DOHH2 (cell line): ENCODE results near the gene CTAGE9.

Experiments used
- H3F3A ChIP-seq: fragments of 200-600 bp; sonication (generic), shearing (Covaris generic); 2 replicates; pipeline ENCODE4 v1.6.0; 2016; ENCODE audit warnings: antibody characterized with exemption, mild to moderate bottlenecking; ENCODE audit not compliant: control insufficient read depth, insufficient read depth
- H3K27ac ChIP-seq: fragments of 200-600 bp; sonication (generic); 2 replicates; pipeline ENCODE4 v1.5.1; 2014; ENCODE audit warnings: low read depth, mild to moderate bottlenecking, low read length, moderate library complexity
- H3K27me3 ChIP-seq: fragments of 200-600 bp; sonication (generic); 2 replicates; pipeline ENCODE4 v1.6.1; 2014; ENCODE audit warnings: mild to moderate bottlenecking, low read length, mixed read lengths; ENCODE audit not compliant: control insufficient read depth
- H3K36me3 ChIP-seq: fragments of 200-600 bp; sonication (generic); 2 replicates; pipeline ENCODE4 v1.6.1; 2014; ENCODE audit warnings: mild to moderate bottlenecking, low read length, moderate library complexity, mixed read lengths; ENCODE audit not compliant: control insufficient read depth
- H3K4me1 ChIP-seq: fragments of 200-600 bp; sonication (generic); 2 replicates; pipeline ENCODE4 v1.6.1; 2014; ENCODE audit warnings: mild to moderate bottlenecking, low read length, mixed read lengths; ENCODE audit not compliant: control insufficient read depth
- H3K4me2 ChIP-seq: fragments of 200-600 bp; sonication (generic); 2 replicates; pipeline ENCODE4 v1.6.0; 2014; ENCODE audit warnings: mild to moderate bottlenecking, low read length, moderate library complexity
- H3K4me3 ChIP-seq: fragments of 200-600 bp; sonication (generic); 2 replicates; pipeline ENCODE4 v1.5.1; 2014; ENCODE audit warnings: mild to moderate bottlenecking, low read length, mixed read lengths
- H3K79me2 ChIP-seq: fragments of 200-600 bp; sonication (generic); 2 replicates; pipeline ENCODE4 v1.6.1; 2014; ENCODE audit warnings: mild to moderate bottlenecking, low read length, mixed read lengths; ENCODE audit not compliant: control insufficient read depth
- H3K9me2 ChIP-seq: fragments of 200-600 bp; sonication (generic); replicated peaks from 2 replicates; pipeline ENCODE4 v1.6.1; 2014; ENCODE audit warnings: mild to moderate bottlenecking, low read length, mixed read lengths; ENCODE audit not compliant: control insufficient read depth
- H3K9me3 ChIP-seq: fragments of 200-600 bp; sonication (generic); 2 replicates; pipeline ENCODE4 v1.6.1; 2014; ENCODE audit warnings: antibody characterized with exemption, low read length, mixed read lengths; ENCODE audit not compliant: control insufficient read depth, insufficient read depth
- H4K20me1 ChIP-seq: fragments of 200-600 bp; sonication (generic); 2 replicates; pipeline ENCODE4 v1.6.0; 2014; ENCODE audit warnings: low read depth, mild to moderate bottlenecking, antibody characterized with exemption, low read length, moderate library complexity; ENCODE audit not compliant: control insufficient read depth, insufficient read depth
- EZH2phosphoT487 ChIP-seq: fragments of 200-600 bp; sonication (generic); IDR thresholded peaks from 2 replicates; pipeline ENCODE4 v1.6.1; 2017; ENCODE audit warnings: borderline replicate concordance, mild to moderate bottlenecking, antibody characterized with exemption, low read length, moderate library complexity, mixed read lengths
- TF ChIP-seq, protein P1 (sequence below): fragments of 200-600 bp; sonication (generic); IDR thresholded peaks from one replicate; pipeline ENCODE4 v1.5.1; 2014; ENCODE audit warnings: antibody characterized with exemption, mild to moderate bottlenecking, low read depth, low read length; ENCODE audit not compliant: poor library complexity, severe bottlenecking

Gene CTAGE9

DNA sequence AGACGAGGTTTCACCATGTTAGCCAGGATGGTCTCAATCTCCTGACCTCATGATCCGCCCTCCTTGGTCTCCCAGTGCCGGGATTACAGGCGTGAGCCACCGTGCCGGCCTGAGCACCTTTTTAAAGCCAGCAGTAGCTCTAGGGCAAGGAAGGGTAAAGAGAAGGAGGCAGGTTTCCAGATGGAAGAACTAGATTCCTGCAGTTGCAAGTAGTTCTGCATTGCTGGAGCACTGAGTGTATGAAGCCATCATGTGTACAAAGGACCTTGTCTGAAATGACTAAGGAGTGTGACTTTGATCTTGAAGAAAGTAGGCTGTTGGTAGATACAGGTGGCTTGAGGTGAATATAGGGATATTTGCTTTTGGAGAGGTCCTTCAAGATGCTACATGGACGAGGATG is 13.9 kb downstream of the CTAGE9 start:
- Histone ChIP-seq H3K36me3 (peaks cover 48% of the 10 kb centered on the region), H3K9me3 (no peaks in the 10 kb centered on the region), H3K4me3 (no peak overlapping the region), H3K27ac (no peak overlapping the region), H3K27me3 (no peaks in the 10 kb centered on the region), H4K20me1 (no peaks in the 10 kb centered on the region), H3K4me1 (peaks cover 18% of the 10 kb centered on the region), H3K79me2 (peaks cover 48% of the 10 kb centered on the region), H3K4me2 (no peak overlapping the region), H3F3A (peaks cover 6% of the 10 kb centered on the region), H3K9me2 (no peaks in the 10 kb centered on the region)
- TF ChIP-seq EZH2phosphoT487 = no peak
- TF ChIP-seq, protein P1, sequence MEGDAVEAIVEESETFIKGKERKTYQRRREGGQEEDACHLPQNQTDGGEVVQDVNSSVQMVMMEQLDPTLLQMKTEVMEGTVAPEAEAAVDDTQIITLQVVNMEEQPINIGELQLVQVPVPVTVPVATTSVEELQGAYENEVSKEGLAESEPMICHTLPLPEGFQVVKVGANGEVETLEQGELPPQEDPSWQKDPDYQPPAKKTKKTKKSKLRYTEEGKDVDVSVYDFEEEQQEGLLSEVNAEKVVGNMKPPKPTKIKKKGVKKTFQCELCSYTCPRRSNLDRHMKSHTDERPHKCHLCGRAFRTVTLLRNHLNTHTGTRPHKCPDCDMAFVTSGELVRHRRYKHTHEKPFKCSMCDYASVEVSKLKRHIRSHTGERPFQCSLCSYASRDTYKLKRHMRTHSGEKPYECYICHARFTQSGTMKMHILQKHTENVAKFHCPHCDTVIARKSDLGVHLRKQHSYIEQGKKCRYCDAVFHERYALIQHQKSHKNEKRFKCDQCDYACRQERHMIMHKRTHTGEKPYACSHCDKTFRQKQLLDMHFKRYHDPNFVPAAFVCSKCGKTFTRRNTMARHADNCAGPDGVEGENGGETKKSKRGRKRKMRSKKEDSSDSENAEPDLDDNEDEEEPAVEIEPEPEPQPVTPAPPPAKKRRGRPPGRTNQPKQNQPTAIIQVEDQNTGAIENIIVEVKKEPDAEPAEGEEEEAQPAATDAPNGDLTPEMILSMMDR = no peak

DNA sequence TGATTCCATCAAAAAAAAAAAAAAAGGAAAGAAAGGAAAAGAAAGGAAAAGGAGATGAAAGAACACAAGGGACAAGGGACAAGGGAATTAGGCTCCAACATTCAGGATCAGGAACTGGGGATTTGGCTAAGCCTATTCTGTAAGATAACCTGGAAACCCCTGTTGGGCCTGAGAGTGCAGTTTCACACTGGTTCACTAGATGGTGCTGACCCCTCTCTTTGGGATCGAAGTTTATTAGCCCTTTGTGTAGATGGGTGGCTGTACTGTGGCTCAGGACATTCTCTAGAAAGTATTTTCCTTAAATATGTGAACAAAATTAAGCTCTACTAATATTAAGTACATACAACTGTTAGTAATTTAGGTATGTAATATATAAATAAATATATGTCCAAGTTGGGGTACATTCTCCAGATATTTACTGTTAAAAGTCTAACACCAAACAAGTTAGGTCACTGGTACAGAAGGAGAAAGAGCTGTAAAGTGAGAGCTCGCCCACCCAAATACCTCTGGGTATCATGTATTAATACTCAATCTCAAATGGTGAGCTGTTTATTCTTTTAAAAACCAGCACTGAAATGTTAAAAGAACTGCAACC is 15.9 kb downstream of the CTAGE9 start:
- Histone ChIP-seq H3K9me3 (no peaks in the 10 kb centered on the region), H3K27ac (no peak overlapping the region), H3K4me3 (no peak overlapping the region), H4K20me1 (no peaks in the 10 kb centered on the region), H3K9me2 (no peaks in the 10 kb centered on the region), H3K4me2 (no peak overlapping the region), H3K36me3 (peaks cover 63% of the 10 kb centered on the region), H3K27me3 (no peaks in the 10 kb centered on the region), H3K79me2 (peaks cover 68% of the 10 kb centered on the region), H3K4me1 (peaks cover 37% of the 10 kb centered on the region), H3F3A (peaks cover 22% of the 10 kb centered on the region)
- no peak for TF ChIP-seq EZH2phosphoT487
- TF ChIP-seq, protein P1 = peak; percentile 64

DNA sequence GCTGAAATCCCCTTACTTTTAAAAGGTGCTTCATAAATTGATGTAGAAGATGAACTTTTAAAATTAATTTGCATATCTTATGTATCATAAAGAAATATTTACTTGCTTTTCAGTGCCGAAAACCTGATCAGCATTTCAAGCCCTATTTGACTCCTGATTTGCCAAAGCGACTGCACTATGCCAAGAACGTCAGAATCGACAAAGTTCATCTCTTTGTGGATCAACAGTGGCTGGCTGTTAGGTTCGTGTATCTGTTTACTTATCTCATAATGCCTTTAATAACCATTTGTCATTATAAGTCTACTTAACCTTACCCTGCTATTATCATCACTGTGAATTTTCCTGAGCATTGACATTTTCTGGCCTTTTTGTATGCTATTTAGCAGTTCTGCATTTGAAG is 17.4 kb downstream of the CTAGE9 start:
- Histone ChIP-seq H3K27ac (peak overlapping the region; percentile 35), H3F3A (peaks cover 38% of the 10 kb centered on the region), H3K4me3 (peak overlapping the region; percentile 44), H3K4me2 (peak overlapping the region; percentile 50), H3K9me3 (no peaks in the 10 kb centered on the region), H3K36me3 (peaks cover 63% of the 10 kb centered on the region), H3K9me2 (no peaks in the 10 kb centered on the region), H3K79me2 (peaks cover 68% of the 10 kb centered on the region), H3K27me3 (no peaks in the 10 kb centered on the region), H4K20me1 (no peaks in the 10 kb centered on the region), H3K4me1 (peaks cover 53% of the 10 kb centered on the region)
- no peak for TF ChIP-seq EZH2phosphoT487
- TF ChIP-seq, protein P1 = no peak
